HS-27A (cell line): Measurements from ENCODE around the gene SCFD2.
A peak's percentile ranks its signal among the peaks of the same experiment; 100 is the strongest.
"Not testable (repeated sequence)": the region's sequence is repeated elsewhere in the genome, so short reads cannot be mapped to it uniquely, and the experiment has no call there.

Experiments used
- DNase-seq: peaks from one replicate; pipeline ENCODE4 v3.0.0-alpha.2; 2012; ENCODE audit warnings: low read depth, missing footprints

The SCFD2 gene

GRCh38 chr4:52848254-52848653, 517.6 kb downstream of the SCFD2 start:
- no peak for DNase-seq

GRCh38 chr4:52846502-52846901, 519.4 kb downstream of the SCFD2 start:
- DNase-seq, result no peak

GRCh38 chr4:52844596-52844995, 521.3 kb downstream of the SCFD2 start:
- no peak for DNase-seq

- no peak for DNase-seq
These were observed 521.9 kb downstream of the SCFD2 start for GRCh38 chr4:52843958-52844357.

- no peak for DNase-seq
These were observed 522.5 kb downstream of the SCFD2 start for GRCh38 chr4:52843351-52843750.

GRCh38 chr4:52842792-52843191, 523.1 kb downstream of the SCFD2 start:
- no peak for DNase-seq

- no peak for DNase-seq
These were observed 524.0 kb downstream of the SCFD2 start for GRCh38 chr4:52841682-52842456.

- no peak for DNase-seq
These were observed 525.1 kb downstream of the SCFD2 start for GRCh38 chr4:52840531-52841370.

DNA sequence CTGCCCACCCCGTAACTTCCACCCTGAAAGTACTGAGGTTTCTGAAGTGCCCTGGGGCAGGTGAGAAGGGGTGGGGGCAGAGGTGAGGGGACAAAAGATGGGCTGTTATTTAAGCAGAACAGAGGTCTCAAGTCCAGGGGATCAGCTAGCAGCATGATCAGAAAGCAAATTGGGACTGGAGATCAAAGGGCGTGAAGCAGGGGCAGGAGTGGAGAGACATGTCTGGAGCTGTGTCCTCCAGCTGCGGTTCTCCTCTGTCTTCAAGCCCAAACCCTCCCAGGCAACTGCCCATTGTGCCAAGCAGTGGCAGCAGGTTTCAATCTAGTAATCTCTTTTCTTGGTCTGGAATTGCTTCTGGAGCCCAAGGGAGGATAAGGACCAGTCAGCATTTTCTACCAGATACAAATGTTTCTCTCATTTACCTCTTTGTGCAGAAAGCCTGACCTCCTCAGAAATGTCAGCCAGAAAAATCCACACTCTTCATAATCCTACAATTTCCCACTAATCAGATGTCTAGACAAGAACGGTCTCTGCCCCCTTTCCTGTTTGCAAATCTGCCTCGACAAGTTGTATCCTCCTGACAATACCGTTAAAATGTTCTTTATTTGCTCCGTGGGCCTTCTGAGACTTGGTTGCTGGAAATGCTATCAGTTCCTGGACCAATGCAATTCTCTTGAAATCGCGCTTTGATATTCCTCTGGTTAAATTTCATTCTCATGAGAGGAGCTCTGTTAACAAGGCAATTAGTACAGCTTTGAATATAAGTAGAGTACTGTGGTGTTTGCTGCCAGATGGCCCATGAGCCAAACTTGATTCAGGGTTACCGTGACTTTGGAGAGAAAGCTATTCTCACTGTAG, 526.9 kb downstream of the SCFD2 start:
- DNase-seq, result no peak

- DNase-seq, result peak; percentile 31
These were observed 527.9 kb downstream of the SCFD2 start for GRCh38 chr4:52837716-52838558.

DNA sequence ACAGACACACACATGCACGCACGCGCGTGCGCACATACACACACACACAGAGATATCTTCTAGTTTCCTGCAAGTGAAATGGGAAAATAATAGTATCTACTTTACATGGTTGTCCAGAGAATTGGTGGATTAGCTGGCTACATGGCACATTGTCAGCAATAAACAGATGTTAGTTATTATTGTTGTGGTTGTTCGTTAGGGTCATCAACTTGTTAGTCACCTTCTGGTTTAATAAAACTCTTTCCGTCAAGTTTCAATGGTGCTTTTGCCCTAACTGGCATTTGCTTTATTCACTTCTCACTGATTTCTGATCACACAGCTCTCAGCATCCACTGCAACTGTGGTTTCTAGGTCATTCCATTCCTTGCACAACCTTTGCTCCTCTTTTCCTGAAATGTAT, 529.2 kb downstream of the SCFD2 start:
- no peak for DNase-seq

DNA sequence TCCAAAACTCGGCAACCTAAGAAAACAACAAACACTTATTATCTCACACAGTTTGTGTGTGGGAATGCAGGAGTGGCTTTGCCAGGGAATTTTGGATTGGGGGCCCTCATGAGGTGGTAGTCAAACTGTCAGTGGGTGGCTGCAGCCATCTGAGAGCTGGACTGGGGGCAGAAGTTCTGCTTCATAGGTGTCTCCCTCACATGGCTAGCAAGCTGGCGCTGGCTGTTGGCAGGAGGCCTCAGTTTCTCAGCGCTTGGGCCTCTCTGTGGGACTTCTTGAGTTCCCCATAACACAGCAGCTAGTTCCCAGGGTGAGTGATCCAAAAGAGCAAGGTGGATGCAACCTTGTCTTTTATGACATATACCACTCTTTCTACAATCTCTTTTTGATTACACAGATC, 529.7 kb downstream of the SCFD2 start:
- no peak for DNase-seq

GRCh38 chr4:52834641-52835456, 531.0 kb downstream of the SCFD2 start:
- not testable (repeated sequence) for DNase-seq

GRCh38 chr4:52833941-52834525, 531.8 kb downstream of the SCFD2 start:
- DNase-seq, result no peak

- DNase-seq, result no peak
These were observed 540.3 kb downstream of the SCFD2 start for GRCh38 chr4:52825460-52826090.

- no peak for DNase-seq
These were observed 541.0 kb downstream of the SCFD2 start for GRCh38 chr4:52824603-52825459.

DNA sequence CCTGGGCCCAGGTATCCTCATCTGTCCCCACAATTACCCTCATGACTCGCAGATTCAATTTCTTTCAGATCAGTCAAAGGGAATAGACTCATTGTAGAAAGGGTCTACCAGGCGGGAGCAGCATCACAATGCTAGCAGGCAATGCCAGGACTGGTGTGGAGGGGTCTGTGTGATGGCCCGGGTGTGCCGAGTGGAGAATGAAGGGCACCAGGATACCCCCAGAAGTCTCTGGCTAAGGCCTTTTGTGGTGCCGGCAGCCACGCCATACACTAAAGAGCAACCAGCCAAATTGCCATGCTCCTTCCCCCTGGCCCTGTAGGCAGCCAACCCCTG, 541.6 kb downstream of the SCFD2 start:
- DNase-seq, result no peak

DNA sequence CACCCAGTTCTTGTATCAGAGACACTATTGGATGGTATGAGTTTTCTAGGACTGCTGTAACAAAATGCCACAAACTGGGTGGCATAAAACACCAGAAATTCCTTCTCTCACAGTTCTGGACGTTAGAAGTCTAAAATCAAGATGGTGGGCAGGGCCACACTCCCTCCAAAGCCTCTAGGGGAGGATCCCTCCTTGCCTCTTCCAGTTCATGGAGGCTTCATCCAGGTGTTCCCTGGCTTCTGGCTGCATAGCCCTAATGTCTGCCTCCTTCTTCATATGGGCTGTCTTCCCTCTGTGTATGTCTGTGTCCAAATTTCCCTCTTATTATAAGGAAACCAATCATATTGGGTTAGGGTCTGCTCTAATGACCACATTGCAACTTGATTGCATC, 542.2 kb downstream of the SCFD2 start:
- DNase-seq, result no peak
